ENCODE measurements around the gene G2E3.
"Not testable (repeated sequence)": the region's sequence is repeated elsewhere in the genome, so short reads cannot be mapped to it uniquely, and the experiment has no call there.

The G2E3 gene

DNA sequence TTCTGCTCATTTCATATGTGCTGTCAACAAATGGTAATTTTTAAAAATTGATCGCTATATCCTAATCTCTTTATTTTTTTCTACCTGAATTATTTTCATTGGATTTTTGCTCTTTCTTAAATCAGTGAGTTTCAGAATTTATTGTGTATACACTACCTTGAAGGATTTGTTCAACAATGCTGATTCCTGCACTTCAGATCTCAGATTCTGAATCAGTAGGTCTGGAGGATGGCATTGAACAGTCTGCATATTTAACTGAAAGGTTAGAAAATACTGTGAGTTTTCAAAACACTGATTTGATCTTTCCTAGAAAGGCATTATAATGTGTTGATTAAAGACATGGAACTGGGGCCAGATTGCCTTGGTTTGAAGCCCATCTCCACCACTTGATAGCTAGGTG is 1.6 kb downstream of the G2E3 start:
- no peak for DNase-seq

DNA sequence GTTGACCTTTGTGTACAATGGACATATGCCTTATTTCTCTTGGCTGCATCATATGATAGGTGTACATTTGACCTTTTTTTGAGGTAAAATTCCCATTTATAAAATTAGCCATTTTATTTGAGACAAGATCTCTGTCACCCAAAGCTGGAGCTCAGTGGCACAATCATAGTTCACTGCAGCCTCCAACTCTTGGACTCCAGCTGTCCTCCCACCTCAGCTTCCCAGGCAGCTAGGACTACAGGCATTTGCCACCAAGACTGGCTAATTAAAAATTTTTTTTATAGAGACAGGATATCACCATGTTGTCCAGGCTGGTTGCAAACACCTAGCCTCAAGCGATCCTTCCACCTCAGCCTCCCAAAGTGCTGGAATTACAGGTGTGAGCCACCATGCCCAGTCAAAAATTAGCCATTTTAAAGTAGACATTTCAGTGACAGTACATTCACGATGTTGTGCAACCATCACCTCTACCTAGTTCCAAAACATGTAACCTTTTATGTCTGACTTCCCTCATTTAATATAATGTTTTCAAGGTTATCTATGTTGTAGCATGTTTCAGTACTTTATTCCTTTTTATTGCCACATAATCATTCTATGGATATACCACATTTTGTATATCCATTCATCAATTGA is 5.4 kb downstream of the G2E3 start:
- DNase-seq = no peak

DNA sequence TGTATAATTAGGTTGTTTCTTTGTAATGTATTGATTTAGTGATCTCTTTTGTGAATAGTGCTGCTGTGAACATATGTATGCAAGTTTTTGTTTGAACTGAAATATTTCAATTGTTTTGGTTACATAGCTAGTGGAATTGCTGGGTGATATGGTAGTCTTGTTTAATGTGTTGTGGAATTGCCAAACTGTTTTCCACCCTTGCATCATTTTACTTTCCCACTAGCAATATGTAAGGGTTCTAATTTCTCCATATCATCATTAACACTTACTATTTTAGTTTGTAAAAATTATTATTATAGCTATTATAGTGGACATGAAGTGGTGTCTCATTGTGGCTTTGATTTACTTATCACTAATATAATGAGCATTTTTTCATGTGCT is 5.9 kb downstream of the G2E3 start:
- no peak for DNase-seq

DNA sequence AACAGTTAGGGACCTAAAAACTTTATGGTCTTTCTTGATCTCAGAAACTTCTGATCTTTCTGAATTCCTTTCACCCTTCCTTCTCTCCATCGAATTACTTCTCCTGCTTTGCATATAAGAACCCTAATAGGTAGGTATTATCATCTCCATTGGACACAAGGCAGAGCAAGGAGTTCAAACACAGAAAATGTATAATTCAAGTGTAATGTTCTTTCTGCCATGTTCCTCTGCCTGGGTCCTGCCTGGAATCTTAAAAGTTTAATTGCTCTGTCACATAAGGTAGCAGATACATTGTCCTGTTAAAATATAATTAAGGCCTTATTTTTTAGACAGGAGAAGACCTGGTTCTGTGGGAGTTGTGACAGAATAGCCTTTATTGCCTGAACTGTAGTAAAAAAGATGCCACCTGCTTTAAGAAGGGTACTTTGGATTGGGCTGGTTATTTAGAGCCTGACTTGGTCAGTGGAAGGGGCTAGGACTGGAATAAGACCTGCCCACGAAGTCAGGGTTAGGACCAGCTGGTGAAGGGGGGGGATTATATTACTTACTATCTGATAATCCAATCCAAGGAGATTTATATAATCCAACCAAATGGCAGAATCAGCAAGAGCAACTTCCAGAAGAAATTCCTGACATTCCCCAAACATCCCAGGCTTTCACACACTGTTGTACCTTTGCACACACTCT is 10.4 kb downstream of the G2E3 start:
- DNase-seq = peak; percentile 22

DNA sequence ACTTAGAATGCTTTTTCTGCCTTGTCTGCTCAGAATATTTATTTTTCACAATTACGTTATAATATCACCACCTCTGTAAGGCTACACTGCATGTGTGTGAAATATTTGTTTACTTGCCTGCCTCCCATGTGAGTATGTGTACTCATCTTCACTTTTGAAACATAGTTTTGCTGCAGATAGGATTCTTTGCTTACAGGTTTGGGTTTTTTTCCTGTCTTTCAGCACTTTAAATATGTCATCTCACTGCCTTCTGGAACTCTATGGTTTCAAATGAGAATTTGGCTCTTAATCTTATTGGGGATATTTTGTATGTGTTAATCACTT is 10.9 kb downstream of the G2E3 start:
- DNase-seq = no peak

DNA sequence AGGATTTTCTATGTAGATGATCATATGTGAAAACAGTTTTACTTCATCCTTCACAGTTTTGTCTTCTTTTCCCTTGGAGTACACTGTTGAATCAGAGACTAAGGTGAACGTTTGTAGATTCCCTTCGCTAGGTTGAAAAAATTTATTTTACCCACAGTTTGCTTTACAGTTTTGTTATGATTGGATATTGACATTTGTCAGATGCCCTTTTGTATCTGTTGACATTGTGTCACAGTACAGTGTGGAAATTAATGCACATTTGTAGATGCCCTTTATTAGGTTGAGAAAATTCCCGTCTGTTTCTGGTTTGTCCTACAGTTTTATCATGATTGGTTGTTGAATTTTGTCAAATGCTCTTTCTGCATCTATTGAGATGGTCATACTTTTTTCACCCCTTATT is 13.3 kb downstream of the G2E3 start:
- no peak for DNase-seq

DNA sequence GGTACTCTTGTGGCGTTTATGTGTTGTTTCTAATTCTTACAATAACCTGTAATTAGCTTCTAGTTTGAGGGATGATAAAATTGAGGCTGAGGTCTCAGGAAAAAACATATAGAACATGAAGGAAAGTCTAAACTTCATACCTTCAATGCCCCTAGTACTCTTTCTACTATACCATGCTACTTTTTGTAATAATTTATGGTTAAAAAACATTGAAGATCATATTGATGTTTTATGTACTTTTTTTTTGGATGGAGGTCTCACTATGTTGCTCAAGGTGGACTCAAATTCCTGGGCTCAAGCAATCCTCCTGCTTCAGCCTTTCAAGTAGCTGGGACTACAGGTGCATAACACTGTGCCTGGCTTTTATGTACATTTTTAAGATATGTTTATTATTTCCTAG is 13.8 kb downstream of the G2E3 start:
- no peak for DNase-seq

DNA sequence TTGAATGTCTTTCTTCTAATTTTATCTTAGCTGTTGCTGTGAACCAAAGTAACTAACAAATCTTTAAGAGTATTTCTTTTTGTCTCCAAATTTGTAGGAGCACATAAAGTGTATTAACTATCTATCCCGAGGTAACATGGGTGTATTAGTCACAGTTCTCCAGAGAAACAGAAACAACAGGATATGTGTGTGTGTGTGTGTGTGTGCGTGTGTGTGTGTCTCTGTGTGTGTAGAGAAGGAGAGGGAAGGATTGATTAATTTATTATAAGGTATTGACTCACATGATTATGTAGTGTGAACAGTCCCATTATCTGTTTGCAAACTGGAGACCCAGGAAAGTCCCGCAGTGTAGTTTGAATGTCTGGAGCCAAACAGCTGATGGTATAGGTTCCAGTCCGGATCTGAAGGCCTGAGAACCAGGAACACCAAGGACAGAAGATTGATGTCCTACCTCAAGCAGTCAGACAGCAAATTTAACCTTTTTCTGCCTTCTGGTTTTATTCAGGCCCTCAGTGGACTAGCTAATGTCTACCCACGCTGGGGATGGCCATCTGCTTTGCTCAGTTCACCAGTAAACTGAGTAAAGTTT is 14.4 kb downstream of the G2E3 start:
- peak; percentile 35 for DNase-seq

DNA sequence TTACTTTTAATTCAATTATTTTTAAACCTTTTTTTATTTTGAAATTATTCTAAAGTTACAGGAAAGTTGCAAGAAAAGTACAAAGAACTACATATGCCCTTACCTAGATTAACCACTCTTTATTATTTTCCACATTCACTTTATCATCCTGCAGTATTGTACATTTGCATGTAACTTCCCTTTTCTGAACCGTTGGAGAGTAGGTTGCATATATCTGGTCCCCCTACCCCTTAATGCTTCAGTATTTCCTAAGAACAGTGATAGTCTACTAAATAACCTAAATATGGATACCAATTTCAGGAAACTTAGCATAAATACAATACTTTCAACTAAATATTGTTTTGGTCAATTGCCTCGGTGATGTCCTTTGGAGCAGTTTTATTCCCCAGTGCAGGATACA is 15.0 kb downstream of the G2E3 start:
- no peak for DNase-seq

DNA sequence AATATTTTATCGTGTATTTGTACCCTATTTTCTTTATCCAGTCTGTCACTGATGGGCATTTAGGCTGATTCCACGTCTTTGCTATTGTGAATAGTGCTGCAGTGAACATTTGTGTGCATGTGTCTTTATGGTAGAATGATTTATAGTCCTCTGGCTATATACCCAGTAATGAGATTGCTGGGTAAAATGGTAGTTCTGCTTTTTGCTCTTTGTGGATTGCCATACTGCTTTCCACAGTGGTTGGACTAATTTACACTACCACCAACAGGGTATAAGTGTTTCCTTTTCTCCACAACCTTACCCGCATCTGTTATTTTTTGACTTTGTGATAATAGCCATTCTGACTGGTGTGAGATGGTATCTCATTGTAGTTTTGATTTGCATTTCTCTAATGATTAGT is 15.8 kb downstream of the G2E3 start:
- DNase-seq = not testable (repeated sequence)

DNA sequence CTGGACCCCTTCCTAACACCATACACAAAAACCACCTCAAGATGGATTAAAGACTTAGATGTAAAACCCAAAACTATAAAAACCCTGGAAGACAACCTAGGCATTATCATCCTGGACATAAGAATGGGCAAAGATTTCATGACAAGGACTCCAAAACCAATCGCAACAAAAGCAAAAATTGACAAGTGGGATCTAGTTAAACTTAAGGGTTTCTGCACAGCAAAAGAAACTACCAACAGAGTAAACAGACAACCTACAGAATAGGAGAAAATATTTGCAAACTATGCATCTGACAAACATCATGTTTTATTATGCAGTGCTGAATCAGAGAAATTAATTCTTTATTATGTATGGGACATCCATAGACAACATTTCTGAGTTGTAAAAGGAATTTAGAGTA is 17.4 kb downstream of the G2E3 start:
- not testable (repeated sequence) for DNase-seq

DNA sequence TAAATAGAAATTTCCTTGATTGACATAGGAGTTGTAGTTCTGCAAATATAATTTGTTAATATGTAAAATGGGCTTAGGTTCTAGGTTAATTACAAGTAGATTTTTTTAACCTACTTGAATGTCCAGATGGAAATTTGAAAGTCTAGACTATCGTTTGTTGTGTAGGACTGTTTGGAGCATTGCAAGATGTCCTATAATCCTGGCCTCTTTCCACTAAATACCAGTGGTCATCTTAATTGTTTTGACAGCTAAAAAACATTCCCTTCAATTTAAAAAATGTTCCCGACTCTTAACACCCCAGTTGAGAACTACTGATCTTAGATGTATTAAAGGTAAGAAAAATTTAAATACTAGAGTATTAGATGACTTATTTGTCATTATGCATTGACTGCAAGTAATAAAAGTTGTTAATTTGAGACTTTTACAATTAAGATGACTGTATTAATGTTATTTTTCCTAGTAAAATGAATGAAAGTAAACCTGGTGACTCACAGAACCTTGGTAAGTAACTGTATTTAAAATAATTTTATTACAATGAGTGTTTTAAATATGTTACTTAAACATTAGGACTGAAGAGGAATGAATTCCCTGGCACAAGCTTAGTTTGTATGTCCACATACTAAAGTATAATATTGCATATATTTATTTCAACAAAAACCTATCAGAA is 21.8 kb downstream of the G2E3 start:
- no peak for DNase-seq

DNA sequence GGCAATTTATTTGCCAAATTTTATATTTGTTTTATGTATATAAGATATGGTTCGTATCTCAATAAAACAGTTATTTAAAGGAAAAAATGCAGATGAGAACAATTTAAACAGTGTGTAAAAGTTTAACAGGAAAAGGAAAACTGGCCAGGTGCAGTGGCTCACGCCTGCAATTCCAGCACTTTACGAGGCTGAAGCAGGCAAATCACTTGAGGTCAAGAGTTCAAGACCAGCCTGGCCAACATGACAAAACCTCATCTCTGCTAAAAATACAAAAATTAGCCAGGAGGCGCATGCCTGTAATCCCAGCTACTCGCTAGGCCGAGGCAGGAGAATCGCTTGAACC is 22.3 kb downstream of the G2E3 start:
- no peak for DNase-seq

DNA sequence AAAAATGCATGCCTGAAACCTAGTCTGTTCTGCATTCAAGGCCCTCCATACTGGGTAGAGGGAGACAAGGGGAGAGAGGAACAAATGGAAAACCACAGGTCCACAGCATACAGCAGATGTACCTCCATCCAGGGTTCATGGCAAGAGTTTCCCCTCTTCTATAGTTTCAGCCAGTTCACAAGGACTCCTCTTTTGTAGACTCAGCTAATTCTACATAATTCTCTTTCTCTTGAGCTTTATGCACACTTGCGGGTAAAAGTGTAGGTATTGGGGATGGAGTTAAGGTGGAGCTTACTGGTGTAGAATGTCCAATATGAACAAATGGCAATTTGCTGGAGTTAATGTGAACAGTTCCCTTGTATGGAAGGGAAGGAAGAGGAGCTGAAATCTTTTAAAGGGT is 23.4 kb downstream of the G2E3 start:
- no peak for DNase-seq

DNA sequence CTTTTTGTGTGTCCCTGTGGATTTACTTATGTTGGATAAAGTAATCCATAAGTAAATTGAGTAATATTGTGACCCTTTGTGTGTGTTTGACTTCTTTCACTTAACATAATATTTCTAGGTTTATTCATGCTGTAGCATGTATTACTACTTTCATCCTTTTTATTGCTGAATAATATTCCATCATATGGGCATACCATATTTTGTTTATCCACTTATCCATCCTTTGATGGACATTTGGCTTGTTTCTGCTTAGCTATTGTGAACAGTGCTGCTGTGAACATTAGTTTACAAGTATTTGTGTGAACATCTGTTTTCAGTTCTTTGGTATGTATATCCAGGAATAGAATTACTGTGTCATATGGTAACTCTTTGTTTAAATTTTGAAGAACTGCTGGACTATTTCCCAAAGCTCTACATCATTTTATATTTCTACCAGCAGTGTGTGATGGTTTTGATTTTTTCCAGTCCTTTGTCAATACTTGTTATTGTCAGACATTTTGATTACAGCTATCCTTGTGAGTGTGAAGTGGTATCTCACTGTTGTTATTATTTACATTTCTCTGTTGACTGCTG is 25.2 kb downstream of the G2E3 start:
- DNase-seq = no peak

DNA sequence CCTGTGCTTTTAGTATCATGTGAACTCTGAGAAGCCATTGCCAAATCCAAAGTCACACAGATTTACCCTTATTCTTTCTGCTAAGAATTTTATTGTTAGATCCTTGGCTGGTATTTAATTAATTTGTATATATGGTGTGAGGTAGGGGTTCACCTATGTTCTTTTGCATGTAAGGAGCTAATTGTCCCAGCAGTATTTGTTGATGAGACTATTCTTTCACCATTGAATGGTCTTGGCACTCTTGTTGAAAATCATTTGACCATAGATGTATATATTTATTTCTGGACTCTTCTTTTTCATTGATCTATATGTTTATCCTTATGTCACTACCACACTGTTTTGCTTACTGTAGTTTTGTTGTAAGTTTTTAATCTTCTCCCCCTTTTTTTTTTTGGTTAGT is 26.2 kb downstream of the G2E3 start:
- DNase-seq = no peak

DNA sequence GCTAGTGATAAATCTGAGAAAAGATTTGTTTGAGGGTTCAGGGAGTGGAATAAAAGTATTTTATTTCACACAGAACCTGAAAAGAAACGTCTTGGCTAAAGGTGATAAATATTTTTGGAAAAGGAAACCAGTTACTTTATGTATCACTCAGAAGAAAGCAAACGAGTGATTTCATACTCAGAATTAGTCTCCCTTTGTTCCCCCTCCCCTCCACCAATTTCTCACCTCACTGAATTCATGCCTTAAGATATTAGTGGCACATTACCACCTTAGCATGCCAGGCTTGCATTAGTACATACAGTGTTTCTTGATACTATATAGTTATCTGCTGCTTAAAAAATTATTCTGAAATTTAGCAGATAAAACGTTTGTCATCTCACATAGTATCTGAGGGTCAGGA is 28.2 kb downstream of the G2E3 start:
- DNase-seq = no peak

DNA sequence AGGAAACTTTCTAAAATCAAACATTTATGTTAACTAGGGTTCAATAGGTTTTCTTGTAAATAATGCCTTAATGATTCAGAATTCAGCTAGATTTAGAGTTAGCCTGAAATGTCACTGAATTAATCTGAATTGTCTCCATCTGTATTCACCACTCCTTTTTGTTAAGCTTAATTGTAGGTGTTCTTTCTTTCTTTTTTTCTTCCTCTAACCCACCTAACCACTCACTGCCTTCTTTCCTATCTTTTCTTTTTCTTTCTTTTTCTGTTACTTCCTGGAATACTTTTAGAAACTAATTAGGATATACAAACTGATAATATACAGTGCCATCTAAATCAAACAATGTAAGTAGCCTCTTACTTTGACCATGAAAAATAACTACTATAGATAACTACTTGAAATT is 29.9 kb downstream of the G2E3 start:
- DNase-seq = no peak

DNA sequence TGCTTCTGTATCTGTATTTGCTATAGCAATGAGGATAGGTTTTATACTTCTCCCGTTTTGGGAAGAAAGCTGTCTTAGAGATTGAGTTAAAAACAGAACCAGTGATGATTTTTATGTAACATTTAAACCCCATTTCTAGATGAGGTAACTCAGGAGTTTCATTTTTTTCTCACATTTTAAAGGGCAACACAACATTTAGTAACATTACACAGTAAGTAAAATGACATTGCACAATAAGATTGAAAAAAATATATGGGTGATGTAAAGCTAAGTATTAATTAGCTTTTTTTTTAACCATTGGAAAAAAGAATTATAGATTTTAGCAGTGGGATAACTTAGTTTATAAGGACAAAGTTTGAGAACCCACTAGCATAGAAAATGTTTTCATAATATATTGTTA is 38.0 kb downstream of the G2E3 start:
- DNase-seq = no peak

DNA sequence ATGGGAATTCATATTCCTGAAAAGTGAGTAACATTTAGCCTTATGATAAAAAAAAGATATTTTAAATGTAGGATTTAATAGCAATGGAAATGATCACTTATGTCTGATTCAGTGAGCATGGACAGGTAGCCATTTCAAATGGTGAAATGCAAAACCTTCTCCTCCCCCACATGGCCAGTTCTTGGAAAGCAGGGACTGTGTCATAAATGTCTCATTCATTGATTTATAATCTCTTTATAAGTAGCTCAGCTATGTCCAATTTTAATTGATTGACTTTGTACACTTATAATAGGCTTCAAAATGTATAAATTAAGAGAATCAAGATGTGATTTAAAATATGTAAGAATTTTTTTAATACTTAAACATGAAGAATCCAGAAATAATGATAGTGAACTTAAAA is 38.5 kb downstream of the G2E3 start:
- no peak for DNase-seq

DNA sequence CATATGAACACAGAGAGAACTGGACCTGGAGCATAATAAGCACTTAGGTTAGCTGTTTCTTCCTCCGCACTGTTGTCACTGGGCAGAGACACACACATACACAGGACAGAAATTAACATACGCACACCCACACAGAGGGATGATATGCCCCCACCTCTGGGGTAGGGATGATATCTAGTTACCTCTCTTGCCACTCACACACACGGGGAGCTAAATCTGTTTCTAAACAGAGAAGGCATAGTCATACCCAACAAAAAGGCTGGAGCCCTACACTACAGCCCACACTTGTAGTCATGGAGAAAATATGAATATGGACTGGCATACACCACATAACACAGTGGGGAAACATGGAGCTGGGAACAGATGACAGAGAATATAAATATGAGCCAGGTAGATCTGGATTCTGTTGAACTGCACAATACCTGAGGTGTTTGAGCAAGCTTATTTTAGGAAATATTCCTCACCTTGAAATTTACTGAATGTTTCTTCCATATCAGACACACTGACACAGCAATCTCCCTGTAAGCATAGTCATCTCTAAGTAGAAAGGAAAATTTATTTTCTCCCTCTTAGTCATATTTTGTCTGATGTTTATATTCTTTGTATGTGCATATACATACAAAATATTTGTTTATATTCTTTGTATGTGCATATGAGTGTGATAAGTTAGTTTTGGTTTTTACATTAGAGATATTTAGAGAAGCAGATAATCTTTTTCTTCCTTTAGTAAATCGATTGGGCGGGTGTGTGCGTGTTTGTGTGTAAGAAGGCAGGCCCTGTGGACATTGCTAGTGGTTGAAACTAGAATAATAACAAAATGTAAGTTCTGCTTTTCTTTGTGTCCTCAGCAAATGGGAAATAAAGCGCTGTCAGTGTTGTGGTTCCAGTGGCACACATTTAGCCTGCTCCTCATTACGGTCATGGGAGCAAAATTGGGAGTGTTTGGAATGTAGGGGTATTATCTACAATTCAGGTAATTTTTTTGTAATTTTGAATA is 42.3 kb downstream of the G2E3 start:
- DNase-seq = no peak

DNA sequence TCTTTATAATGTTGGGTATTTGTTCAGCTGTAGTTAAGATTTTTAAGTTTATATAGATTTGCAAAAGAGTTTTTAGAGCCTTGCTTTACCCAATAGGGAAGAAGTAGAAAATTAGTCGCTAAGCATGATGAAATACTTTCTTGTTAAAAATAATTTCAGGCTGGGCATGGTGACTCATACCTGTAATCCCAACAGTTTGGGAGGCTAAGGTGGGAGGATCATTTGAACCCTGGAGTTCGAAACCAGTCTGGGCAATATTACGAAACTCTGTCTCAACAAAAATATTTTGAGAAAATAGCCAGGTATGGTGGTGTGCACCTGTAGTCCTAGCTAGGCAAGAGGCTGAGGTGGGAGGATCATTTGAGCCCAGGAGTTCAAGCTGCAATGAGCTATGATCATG is 44.4 kb downstream of the G2E3 start:
- no peak for DNase-seq

DNA sequence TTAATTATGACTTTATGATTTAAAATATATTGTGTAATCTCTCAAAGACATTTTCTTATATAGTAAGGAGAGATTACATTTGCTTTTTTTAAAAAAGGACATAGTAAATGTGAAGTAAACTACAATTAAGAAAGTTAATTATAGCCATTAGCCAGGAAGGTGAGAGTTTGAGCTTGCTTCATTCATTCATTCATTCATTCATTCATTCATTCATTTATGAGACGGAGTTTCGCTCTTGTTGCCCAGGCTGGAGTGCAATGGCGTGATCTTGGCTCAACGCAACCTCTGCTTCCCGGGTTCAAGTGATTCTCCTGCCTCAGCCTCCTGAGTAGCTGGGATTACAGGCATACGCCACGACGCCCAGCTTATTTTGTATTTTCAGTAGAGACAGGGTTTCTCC is 45.7 kb downstream of the G2E3 start:
- DNase-seq = not testable (repeated sequence)
